Esophagus squamous epithelium (tissue), 5 donors: ENCODE results near the gene SLC39A13. TPM values are rescaled to one million over a fixed set of nuclear protein-coding genes. Genes with fewer than 3 reads are reported as not detected.

Experiments used
- DNase-seq: peaks from one replicate; lab custom pipeline; 2025; lab: John Stamatoyannopoulos, UW
- H3K27ac ChIP-seq, 4 donors: fragments of 200-600 bp; sonication (generic); one replicate each; pipeline ENCODE4 v1.5.1; 2016 to 2019; ENCODE audit warnings: mild to moderate bottlenecking in 1 of 4
- H3K27me3 ChIP-seq, 4 donors: fragments of 200-600 bp; sonication (generic); 1 replicate in 3 of 4; 2 replicates in 1 of 4; pipeline versions ENCODE4 v1.5.1 to v1.6.0; 2017 to 2021; ENCODE audit warnings: antibody characterized with exemption in 1 of 4
- H3K36me3 ChIP-seq, 3 donors: fragments of 200-600 bp; sonication (generic); one replicate each; pipeline ENCODE4 v1.5.1; 2016 to 2019
- H3K4me1 ChIP-seq, 3 donors: fragments of 200-600 bp; sonication (generic); one replicate each; pipeline ENCODE4 v1.5.1; 2017 to 2019
- H3K4me3 ChIP-seq, 4 donors: fragments of 200-600 bp; sonication (generic); 1 replicate in 3 of 4; 2 replicates in 1 of 4; pipeline ENCODE4 v1.5.1; 2016 to 2019; ENCODE audit warnings: mild to moderate bottlenecking in 2 of 4, moderate library complexity in 1 of 4
- H3K9me3 ChIP-seq, 3 donors: fragments of 200-600 bp; sonication (generic); one replicate each; pipeline ENCODE4 v1.5.1; 2016 to 2019
- POLR2A ChIP-seq, 4 donors: fragments of 450-650 bp; IDR thresholded peaks; one replicate each; pipeline ENCODE4 v1.6.1; 2017; ENCODE audit warnings: antibody characterized with exemption in 4 of 4, mild to moderate bottlenecking in 4 of 4, moderate library complexity in 3 of 4
- WGBS, 2 donors: methylation state at CpG; one replicate each; pipeline ENCODE4 v1.1.5; 2018; 5-methylcytosine and 5-hydroxymethylcytosine counted together
- intact Hi-C: fragments of 100-400 bp; cut with DNase I; formaldehyde crosslinking; loops from one replicate; pipeline ENCODE4 v1.15.0; 2022
- total RNA-seq, 4 donors: library from RNA; depleted of rRNA; stranded (reverse); fragments of >200 nt; gene quantifications; one replicate each; pipeline ENCODE4 v1.1.0, GENCODE V29; 2016
- TF ChIP-seq, protein P1 (sequence below), 6 experiments: fragments of 450-650 bp in 4 of 6; fragments of 200-600 bp in 2 of 6; sonication (generic) in 2 of 6; IDR thresholded peaks; one replicate each; pipeline ENCODE4 v1.5.1; 2016 to 2019; ENCODE audit warnings: antibody characterized with exemption in 6 of 6, mild to moderate bottlenecking in 4 of 6, moderate library complexity in 4 of 6
- donor health status: DM: yes; HTN: yes; CAD: no.

SLC39A13 gene
- total RNA-seq, 4 donors from 2014 or later, result 10.9 to 44.3 (median 13.8) TPM

DNA sequence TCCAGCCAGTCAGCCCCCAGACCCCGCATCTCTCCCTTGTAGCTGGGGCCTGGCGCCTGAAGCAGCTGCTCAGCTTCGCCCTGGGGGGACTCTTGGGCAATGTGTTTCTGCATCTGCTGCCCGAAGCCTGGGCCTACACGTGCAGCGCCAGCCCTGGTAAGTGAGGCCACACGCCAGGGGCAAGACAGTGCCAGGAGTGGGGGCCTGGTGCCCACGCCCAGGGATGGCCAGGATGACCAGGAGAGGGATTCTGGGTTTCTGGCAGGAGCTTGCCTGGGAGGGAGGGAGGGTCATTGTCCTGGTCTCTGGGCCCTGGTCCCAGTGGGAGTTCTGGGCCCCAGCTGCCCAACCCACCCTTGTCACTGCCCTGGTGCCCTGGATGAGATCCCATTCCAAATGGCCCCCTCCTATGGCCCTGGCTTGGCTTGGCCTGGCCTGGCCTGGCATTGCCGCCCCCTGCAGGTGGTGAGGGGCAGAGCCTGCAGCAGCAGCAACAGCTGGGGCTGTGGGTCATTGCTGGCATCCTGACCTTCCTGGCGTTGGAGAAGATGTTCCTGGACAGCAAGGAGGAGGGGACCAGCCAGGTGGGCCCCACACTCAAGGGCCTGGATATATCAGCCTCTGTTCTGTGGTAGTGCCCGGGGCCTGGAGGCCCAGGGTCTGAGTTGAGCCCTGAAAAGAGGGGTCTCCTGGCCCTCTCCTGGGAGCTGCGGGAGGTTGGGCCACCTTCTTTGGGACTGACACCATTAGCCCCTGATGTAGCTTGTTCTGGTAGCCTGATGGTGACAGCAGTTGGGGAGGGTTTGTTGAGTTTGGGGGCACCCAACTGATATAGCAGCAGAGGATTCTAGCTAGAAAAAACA lies 3.7 kb downstream of the SLC39A13 start:
- no peak for DNase-seq
- Histone ChIP-seq H3K9me3 (no peaks in the 10 kb centered on the region), H3K36me3 (peaks cover 8 to 51% (median 8%) of the 10 kb centered on the region in 3 donors), H3K4me3 (no peak overlapping the region), H3K27ac (peak overlapping the region in 3 of 4 donors; percentile 2 to 56 (median 35)), H3K27me3 (no peaks in the 10 kb centered on the region), H3K4me1 (peaks cover 36 to 86% (median 55%) of the 10 kb centered on the region in 3 donors)
- no peak for TF ChIP-seq POLR2A (IDR thresholded peaks at IDR 0.05)
- TF ChIP-seq, protein P1, sequence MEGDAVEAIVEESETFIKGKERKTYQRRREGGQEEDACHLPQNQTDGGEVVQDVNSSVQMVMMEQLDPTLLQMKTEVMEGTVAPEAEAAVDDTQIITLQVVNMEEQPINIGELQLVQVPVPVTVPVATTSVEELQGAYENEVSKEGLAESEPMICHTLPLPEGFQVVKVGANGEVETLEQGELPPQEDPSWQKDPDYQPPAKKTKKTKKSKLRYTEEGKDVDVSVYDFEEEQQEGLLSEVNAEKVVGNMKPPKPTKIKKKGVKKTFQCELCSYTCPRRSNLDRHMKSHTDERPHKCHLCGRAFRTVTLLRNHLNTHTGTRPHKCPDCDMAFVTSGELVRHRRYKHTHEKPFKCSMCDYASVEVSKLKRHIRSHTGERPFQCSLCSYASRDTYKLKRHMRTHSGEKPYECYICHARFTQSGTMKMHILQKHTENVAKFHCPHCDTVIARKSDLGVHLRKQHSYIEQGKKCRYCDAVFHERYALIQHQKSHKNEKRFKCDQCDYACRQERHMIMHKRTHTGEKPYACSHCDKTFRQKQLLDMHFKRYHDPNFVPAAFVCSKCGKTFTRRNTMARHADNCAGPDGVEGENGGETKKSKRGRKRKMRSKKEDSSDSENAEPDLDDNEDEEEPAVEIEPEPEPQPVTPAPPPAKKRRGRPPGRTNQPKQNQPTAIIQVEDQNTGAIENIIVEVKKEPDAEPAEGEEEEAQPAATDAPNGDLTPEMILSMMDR (IDR thresholded peaks at IDR 0.05), result peak; percentile 55 to 76 (median 66)
- intact Hi-C loops, result no loop called here
- 100% methylated on average over 1 of the region's 12 CpGs for WGBS, 2 donors

DNA sequence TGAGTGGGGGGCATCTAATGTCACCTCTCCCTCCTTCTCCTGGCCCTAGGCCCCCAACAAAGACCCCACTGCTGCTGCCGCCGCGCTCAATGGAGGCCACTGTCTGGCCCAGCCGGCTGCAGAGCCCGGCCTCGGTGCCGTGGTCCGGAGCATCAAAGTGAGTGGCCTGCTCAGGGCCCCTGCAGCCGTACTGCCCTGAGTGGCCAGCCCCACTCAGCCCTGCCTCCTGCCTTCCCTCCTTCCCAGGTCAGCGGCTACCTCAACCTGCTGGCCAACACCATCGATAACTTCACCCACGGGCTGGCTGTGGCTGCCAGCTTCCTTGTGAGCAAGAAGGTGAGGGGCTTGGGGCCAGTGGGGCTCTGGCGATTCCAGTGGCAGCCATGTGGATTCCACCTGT lies 5.0 kb downstream of the SLC39A13 start:
- Histone ChIP-seq H3K9me3 (no peaks in the 10 kb centered on the region), H3K27ac (peak overlapping the region; percentile 51 to 91 (median 86)), H3K4me1 (peaks cover 29 to 78% (median 48%) of the 10 kb centered on the region in 3 donors), H3K27me3 (no peaks in the 10 kb centered on the region), H3K4me3 (no peak overlapping the region), H3K36me3 (peaks cover 8 to 63% (median 14%) of the 10 kb centered on the region in 3 donors)
- intact Hi-C loops, result no loop called here
- WGBS, 2 donors, result 82 to 90% methylated on average over 6 to 7 of the region's 13 CpGs
- TF ChIP-seq, protein P1 (IDR thresholded peaks at IDR 0.05), result no peak
- DNase-seq, result no peak

DNA sequence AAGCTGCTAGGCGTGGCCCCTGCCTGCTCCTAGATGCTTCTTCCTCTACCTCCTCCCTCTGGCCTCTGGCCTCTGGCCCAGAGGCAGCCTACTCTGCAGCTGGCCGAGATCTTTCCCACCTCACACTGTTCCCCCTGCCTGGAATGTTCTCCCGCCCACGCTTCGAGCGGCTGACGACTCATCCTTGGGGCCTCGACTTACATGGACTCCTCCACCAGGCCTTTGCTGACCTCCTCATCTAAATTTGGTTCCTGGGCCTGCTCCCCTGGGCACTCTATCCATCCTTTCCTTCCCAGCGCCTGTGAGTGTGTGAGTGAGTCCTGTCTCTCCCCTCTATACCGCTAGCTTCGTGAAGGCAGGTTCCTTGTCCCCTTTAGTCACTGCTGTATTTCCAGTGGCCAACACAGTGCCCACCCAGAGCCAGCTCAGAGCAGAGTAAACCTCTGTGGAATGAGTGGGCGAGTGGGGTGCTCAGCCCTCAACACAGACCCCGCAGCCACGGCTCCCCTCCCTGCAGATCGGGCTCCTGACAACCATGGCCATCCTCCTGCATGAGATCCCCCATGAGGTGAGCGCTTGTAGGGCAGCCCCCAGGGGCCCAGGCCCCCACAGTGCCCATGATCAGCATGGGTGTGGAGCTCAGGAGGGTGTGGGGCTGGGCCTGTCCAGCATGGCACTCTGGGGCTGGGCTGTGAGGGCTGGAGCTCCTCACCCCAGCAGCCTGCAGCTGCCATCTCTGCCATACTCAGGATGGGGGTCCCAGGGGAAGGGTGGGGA lies 5.7 kb downstream of the SLC39A13 start:
- Histone ChIP-seq H3K36me3 (peaks cover 15 to 70% (median 18%) of the 10 kb centered on the region in 3 donors), H3K9me3 (no peaks in the 10 kb centered on the region), H3K4me3 (no peak overlapping the region), H3K27ac (peak overlapping the region; percentile 78 to 91 (median 86)), H3K27me3 (no peaks in the 10 kb centered on the region), H3K4me1 (peaks cover 24 to 73% (median 47%) of the 10 kb centered on the region in 3 donors)
- WGBS, 2 donors, result 58% methylated on average over 10 to 11 of the region's 16 CpGs
- intact Hi-C loops, result no loop called here
- DNase-seq, result no peak
- TF ChIP-seq POLR2A (IDR thresholded peaks at IDR 0.05), result no peak
- TF ChIP-seq, protein P1 (IDR thresholded peaks at IDR 0.05), result no peak

DNA sequence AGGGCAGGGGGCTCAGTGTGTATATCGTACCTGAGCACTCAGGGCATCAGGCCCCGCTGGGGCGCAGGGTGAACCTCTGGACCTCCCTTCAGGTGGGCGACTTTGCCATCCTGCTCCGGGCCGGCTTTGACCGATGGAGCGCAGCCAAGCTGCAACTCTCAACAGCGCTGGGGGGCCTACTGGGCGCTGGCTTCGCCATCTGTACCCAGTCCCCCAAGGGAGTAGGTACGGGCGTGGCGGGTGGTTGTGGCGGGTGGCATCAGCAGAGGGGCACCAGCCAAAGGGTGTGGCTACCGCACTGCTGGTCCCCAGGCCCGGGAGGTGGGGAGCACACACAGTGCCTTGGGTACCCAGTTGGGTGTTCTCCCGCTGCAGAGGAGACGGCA lies 6.3 kb downstream of the SLC39A13 start:
- Histone ChIP-seq H3K9me3 (no peaks in the 10 kb centered on the region), H3K27me3 (no peaks in the 10 kb centered on the region), H3K4me1 (peaks cover 18 to 67% (median 41%) of the 10 kb centered on the region in 3 donors), H3K27ac (peak overlapping the region; percentile 78 to 91 (median 86)), H3K36me3 (peaks cover 18 to 76% (median 19%) of the 10 kb centered on the region in 3 donors), H3K4me3 (no peak overlapping the region)
- 90% methylated on average over 2 of the region's 19 CpGs; no CpG with 5 or more reads in 1 of the 2 donors for WGBS, 2 donors
- TF ChIP-seq, protein P1 (IDR thresholded peaks at IDR 0.05), result no peak
- TF ChIP-seq POLR2A (IDR thresholded peaks at IDR 0.05), result no peak
- DNase-seq, result no peak
- intact Hi-C loops, result no loop called here
